ENCODE results near the gene HCLS1.

The HCLS1 gene

DNA sequence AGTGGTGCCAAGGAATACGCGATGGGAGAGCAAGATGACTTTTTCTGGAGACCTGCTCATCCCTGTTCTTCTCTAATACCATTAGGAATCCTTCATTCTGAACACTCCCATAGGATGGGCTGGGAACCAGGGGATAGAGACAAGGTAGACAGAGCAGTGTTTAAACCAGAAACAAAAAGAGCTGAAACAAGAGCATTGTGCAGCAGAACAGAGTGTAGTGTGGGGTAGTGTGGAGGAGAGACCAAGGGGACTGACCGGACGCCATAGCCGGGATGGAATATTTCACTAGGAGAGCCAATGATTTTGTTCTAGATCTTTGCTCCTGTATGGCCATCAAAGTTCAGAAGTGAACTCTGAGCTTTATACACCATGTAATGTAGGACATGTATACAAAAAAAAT is 15.6 kb downstream of the HCLS1 start:
- H3K4me3 ChIP-seq (ENCODE audit: control insufficient read depth, low read depth, low read length): no peak overlapping the region
- DNase-seq (ENCODE audit: low read depth): no peak
- TF ChIP-seq, protein P1, sequence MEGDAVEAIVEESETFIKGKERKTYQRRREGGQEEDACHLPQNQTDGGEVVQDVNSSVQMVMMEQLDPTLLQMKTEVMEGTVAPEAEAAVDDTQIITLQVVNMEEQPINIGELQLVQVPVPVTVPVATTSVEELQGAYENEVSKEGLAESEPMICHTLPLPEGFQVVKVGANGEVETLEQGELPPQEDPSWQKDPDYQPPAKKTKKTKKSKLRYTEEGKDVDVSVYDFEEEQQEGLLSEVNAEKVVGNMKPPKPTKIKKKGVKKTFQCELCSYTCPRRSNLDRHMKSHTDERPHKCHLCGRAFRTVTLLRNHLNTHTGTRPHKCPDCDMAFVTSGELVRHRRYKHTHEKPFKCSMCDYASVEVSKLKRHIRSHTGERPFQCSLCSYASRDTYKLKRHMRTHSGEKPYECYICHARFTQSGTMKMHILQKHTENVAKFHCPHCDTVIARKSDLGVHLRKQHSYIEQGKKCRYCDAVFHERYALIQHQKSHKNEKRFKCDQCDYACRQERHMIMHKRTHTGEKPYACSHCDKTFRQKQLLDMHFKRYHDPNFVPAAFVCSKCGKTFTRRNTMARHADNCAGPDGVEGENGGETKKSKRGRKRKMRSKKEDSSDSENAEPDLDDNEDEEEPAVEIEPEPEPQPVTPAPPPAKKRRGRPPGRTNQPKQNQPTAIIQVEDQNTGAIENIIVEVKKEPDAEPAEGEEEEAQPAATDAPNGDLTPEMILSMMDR (IDR thresholded peaks at IDR 0.05; ENCODE audit: control insufficient read depth, insufficient read depth, low read depth, low read length, missing control alignments): no peak

DNA sequence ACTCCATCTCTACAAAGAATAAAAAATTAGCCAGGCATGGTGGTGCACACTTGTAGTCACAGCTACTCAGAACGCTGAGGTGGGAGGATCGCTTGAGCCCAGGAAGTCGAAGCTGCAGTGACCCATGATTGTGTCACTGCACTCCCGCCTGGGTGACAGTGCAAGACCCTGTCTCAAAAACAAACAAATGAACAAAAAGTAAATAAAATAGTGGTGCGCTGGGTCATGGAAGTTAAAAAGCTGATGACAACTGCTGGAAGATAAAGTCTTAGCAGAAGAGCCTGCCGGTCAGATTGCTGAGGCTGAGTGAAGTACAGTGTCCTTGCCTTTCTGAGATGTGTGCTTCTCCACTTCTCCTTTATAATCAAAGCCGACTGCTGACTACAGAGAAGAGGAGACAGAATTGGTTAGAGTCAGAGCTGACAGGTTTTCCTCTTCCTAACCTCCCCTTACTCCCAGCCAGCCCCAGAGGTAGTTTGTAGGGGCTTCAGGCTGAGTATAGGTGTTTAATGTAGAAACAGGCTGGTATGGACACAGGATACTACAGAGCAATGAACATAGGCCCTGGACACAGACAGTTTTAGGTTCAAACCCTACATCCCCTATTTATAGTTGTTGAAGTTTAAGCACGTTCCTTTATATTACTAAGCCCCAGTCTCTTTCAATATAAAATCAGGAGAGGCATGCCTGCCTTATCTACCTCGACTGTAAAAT is 17.9 kb downstream of the HCLS1 start:
- no peak overlapping the region for H3K4me3 ChIP-seq (ENCODE audit: control insufficient read depth, low read depth, low read length)
- TF ChIP-seq, protein P1 (IDR thresholded peaks at IDR 0.05; ENCODE audit: control insufficient read depth, insufficient read depth, low read depth, low read length, missing control alignments): no peak
- DNase-seq (ENCODE audit: low read depth): no peak

DNA sequence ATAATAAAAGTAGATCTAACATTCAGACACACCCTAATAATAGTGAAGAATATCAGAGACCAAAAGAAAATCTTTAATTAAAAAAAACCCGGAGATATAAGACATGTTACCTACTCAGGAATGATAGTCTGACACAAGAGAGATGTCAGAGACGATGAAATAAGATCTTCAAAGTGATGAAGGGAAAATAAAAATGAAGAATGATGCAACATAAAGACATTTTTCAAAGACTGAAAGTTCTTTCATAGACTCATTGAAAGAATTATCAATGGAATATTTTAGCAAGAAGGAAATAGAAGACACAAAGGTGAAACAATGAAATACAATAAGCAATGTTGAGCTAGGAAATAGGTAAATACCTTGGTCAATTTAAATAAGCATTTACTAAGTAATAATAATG is 19.6 kb downstream of the HCLS1 start:
- no peak overlapping the region for H3K4me3 ChIP-seq (ENCODE audit: control insufficient read depth, low read depth, low read length)
- no peak for DNase-seq (ENCODE audit: low read depth)
- TF ChIP-seq, protein P1 (IDR thresholded peaks at IDR 0.05; ENCODE audit: control insufficient read depth, insufficient read depth, low read depth, low read length, missing control alignments): no peak

DNA sequence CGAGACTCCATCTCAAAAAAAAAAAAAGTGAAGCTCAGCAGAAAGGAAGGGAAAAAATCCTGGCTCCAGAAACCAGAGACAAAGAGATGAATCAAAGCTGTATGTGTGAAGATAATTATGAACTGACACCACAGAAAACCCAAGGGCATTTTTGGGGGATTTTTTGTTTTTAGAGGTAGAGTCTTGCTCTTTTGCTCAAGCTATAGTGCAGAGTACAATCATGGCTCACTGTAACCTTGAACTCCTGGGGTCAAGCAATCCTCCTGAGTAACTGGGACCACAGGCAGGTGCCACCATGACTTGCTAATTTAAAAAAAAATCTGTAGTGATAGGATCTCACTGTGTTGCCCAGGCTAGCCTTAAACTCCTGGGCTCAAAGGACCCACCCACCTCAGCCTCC is 22.8 kb downstream of the HCLS1 start:
- no peak overlapping the region for H3K4me3 ChIP-seq (ENCODE audit: control insufficient read depth, low read depth, low read length)
- DNase-seq (ENCODE audit: low read depth): no peak
- TF ChIP-seq, protein P1 (IDR thresholded peaks at IDR 0.05; ENCODE audit: control insufficient read depth, insufficient read depth, low read depth, low read length, missing control alignments): no peak

DNA sequence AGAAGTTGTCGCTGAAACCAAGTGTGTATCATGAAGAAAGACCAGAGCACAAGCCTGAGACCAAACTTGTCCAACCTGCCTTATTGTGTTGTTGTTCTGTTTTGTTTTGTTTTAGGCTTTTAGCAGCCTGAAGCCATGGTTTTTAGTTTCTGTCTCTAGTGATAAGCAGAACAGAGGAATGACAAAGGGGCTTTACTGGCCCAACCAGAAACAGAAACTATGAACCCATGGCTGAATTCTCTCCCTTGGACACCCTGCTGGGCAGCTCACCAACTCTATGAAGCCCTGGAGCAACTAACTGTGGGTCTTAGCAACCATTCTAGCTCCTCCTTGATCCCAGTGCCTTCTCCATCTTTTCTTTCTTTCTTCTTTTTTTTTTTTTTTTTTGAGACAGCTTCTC is 30.3 kb downstream of the HCLS1 start:
- TF ChIP-seq, protein P1 (IDR thresholded peaks at IDR 0.05; ENCODE audit: control insufficient read depth, insufficient read depth, low read depth, low read length, missing control alignments): no peak
- DNase-seq (ENCODE audit: low read depth): no peak

DNA sequence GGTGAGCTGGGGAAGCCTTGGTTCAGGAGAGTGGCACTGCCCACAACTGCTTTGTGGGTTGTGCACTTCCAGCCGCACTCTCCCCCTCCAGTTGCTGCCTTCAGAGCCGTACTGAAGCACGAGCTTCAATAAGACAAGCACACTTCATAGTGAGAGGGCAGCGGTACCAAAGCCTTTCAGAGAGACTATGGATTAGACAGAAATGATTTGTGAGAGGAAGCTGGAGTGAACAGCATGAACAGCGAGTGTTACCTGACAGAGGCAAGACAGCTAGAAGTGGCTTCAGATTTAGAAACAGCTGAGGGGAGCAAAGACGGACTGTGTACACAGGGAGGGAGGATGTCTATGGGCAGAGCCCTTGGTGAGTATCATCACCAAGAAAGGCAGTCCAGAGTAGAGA is 31.1 kb downstream of the HCLS1 start:
- no peak for DNase-seq (ENCODE audit: low read depth)
- TF ChIP-seq, protein P1 (IDR thresholded peaks at IDR 0.05; ENCODE audit: control insufficient read depth, insufficient read depth, low read depth, low read length, missing control alignments): no peak
- no peak overlapping the region for H3K4me3 ChIP-seq (ENCODE audit: control insufficient read depth, low read depth, low read length)

More for the DNA sequence above, 30.3 kb downstream of the HCLS1 start:
- H3K4me3 ChIP-seq (ENCODE audit: control insufficient read depth, low read depth, low read length): no peak overlapping the region

Data from AG09309 (cell line).